Parathyroid adenoma (tissue), 2 donors: ENCODE results near the gene PPIG.

Experiments
- H2AFZ ChIP-seq: fragments of 300-600 bp; sonication (generic); one replicate; pipeline ENCODE4 v1.7.0; 2017; ENCODE audit warnings: antibody characterized with exemption, mild to moderate bottlenecking
- H3K27ac ChIP-seq: fragments of 300-600 bp; sonication (generic); one replicate; pipeline ENCODE4 v1.7.0; 2017
- H3K27me3 ChIP-seq: fragments of 300-600 bp; sonication (generic); one replicate; pipeline ENCODE4 v1.7.0; 2017; ENCODE audit warnings: low read length; ENCODE audit not compliant: control insufficient read depth, insufficient read depth
- H3K36me3 ChIP-seq: fragments of 300-600 bp; sonication (generic); one replicate; pipeline ENCODE4 v1.7.0; 2017; ENCODE audit warnings: low read length; ENCODE audit not compliant: control insufficient read depth, insufficient read depth
- H3K4me1 ChIP-seq: fragments of 300-600 bp; sonication (generic); one replicate; pipeline ENCODE4 v1.7.0; 2017; ENCODE audit warnings: control low read depth
- H3K4me2 ChIP-seq: fragments of 300-600 bp; sonication (generic); one replicate; pipeline ENCODE4 v1.7.0; 2017; ENCODE audit warnings: low read length
- H3K4me3 ChIP-seq: fragments of 300-600 bp; sonication (generic); one replicate; pipeline ENCODE4 v1.7.0; 2017; ENCODE audit warnings: low read depth, low read length
- H3K79me2 ChIP-seq: fragments of 300-600 bp; sonication (generic); one replicate; pipeline ENCODE4 v1.7.0; 2017; ENCODE audit warnings: control low read depth
- H3K9ac ChIP-seq: fragments of 300-600 bp; sonication (generic); one replicate; pipeline ENCODE4 v1.7.0; 2017; ENCODE audit warnings: mild to moderate bottlenecking
- H3K9me3 ChIP-seq: fragments of 300-600 bp; sonication (generic); one replicate; pipeline ENCODE4 v1.7.0; 2017; ENCODE audit warnings: low read length; ENCODE audit not compliant: control insufficient read depth
- TF ChIP-seq, protein P1 (sequence below): fragments of 300-600 bp; sonication (generic); IDR thresholded peaks from one replicate; pipeline ENCODE4 v1.7.0; 2017; ENCODE audit warnings: antibody characterized with exemption, mild to moderate bottlenecking
- donor health status: primary hyperparathyroidism.

PPIG gene

DNA sequence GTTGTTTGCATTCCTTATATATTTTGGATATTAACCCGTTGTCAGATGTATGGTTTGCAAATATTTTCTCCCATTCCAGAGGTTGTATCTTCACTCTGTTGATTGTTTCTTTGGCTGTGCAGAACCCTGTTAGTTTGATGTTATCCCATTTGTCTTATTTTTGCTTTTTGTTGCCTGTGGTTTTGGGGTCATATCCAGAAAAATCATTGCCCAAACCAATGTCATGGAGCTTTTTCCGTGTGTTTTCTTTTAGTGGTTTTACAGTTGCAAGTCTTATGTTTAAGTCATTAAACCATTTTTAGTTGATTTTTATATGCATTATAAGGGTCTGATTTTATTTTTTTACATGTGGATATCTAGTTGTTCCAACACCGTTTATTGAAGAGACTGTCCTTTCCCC lies 35.8 kb downstream of the PPIG start:
- Histone ChIP-seq H3K4me3 (no peak overlapping the region), H3K36me3 (no peaks in the 10 kb centered on the region), H2AFZ (no peak overlapping the region), H3K9ac (no peak overlapping the region), H3K79me2 (peaks cover 44% of the 10 kb centered on the region), H3K4me2 (no peak overlapping the region), H3K9me3 (no peaks in the 10 kb centered on the region), H3K27me3 (no peaks in the 10 kb centered on the region), H3K4me1 (no peaks in the 10 kb centered on the region), H3K27ac (no peak overlapping the region)
- TF ChIP-seq, protein P1, sequence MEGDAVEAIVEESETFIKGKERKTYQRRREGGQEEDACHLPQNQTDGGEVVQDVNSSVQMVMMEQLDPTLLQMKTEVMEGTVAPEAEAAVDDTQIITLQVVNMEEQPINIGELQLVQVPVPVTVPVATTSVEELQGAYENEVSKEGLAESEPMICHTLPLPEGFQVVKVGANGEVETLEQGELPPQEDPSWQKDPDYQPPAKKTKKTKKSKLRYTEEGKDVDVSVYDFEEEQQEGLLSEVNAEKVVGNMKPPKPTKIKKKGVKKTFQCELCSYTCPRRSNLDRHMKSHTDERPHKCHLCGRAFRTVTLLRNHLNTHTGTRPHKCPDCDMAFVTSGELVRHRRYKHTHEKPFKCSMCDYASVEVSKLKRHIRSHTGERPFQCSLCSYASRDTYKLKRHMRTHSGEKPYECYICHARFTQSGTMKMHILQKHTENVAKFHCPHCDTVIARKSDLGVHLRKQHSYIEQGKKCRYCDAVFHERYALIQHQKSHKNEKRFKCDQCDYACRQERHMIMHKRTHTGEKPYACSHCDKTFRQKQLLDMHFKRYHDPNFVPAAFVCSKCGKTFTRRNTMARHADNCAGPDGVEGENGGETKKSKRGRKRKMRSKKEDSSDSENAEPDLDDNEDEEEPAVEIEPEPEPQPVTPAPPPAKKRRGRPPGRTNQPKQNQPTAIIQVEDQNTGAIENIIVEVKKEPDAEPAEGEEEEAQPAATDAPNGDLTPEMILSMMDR = no peak

DNA sequence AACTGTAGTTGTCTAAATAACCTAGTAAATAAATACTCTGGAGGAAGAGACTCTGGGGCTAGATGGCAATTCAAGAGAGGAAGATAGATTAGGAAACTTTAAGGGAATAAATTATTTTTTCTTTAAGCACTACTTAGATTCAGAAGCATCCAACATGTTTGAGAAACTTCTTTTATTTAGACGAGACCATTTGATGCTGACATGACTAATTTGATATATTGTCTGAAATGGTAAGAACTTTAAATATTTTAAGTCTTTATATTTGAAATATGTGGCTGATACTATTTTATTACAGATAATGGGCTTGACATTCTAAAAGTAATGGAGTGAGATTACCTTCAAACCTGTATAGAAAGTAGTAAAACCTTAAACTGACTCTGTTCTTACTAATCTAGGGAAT lies 36.4 kb downstream of the PPIG start:
- Histone ChIP-seq H3K79me2 (peaks cover 44% of the 10 kb centered on the region), H3K4me3 (no peak overlapping the region), H3K9me3 (no peaks in the 10 kb centered on the region), H2AFZ (no peak overlapping the region), H3K4me2 (no peak overlapping the region), H3K4me1 (no peaks in the 10 kb centered on the region), H3K36me3 (no peaks in the 10 kb centered on the region), H3K27ac (no peak overlapping the region), H3K9ac (no peak overlapping the region), H3K27me3 (no peaks in the 10 kb centered on the region)
- TF ChIP-seq, protein P1 = no peak

DNA sequence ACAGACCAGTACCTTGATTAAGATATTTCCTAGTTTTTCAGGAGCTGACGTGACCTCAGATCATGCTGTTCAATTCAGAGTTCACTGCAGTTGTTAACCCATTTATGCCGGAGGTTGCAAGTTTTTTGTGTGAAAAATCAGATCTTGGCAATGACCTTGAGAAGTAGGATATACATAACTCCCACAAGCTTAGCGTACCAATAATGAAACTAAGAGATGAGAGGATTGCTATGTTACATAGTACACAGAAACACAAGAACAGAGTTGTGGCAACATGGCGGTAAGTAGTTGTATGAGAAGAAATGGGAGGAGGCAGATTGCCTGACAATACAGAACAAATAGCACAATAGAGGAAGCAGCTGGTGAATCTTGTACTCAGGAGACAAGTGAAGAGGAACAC lies 39.1 kb downstream of the PPIG start:
- H3K9me3 ChIP-seq = no peaks in the 10 kb centered on the region
- H3K4me3 ChIP-seq = no peak overlapping the region
- H3K79me2 ChIP-seq = peaks cover 31% of the 10 kb centered on the region
- H3K9ac ChIP-seq = no peak overlapping the region
- H3K4me1 ChIP-seq = no peaks in the 10 kb centered on the region
- no peaks in the 10 kb centered on the region for H3K27me3 ChIP-seq
- TF ChIP-seq, protein P1 = no peak
- H3K4me2 ChIP-seq = no peak overlapping the region
- H3K27ac ChIP-seq = no peak overlapping the region
- H3K36me3 ChIP-seq = no peaks in the 10 kb centered on the region
- no peak overlapping the region for H2AFZ ChIP-seq

DNA sequence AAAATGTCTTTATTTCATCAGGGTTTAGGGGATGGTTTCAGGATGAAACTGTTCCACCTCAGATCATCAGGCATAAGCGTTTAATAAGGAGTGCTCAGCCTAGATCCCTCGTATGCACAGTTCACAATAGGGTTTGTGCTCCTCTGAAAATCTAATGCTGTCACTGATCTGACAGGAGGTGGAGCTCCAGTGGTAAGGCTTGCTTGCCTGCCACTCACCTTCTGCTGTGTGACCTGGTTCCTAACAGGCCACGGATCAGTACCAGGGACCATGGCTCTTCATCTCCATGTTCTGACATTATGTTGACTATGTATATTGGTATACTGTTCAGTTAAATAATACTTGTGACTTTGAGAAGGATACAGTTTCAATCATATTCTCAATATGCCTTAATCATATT lies 41.6 kb downstream of the PPIG start:
- no peaks in the 10 kb centered on the region for H3K27me3 ChIP-seq
- no peak overlapping the region for H3K9ac ChIP-seq
- no peaks in the 10 kb centered on the region for H3K36me3 ChIP-seq
- no peaks in the 10 kb centered on the region for H3K9me3 ChIP-seq
- no peak overlapping the region for H3K4me2 ChIP-seq
- TF ChIP-seq, protein P1 = no peak
- no peak overlapping the region for H3K27ac ChIP-seq
- H3K4me1 ChIP-seq = no peaks in the 10 kb centered on the region
- H3K79me2 ChIP-seq = peaks cover 24% of the 10 kb centered on the region
- H3K4me3 ChIP-seq = no peak overlapping the region
- no peak overlapping the region for H2AFZ ChIP-seq

DNA sequence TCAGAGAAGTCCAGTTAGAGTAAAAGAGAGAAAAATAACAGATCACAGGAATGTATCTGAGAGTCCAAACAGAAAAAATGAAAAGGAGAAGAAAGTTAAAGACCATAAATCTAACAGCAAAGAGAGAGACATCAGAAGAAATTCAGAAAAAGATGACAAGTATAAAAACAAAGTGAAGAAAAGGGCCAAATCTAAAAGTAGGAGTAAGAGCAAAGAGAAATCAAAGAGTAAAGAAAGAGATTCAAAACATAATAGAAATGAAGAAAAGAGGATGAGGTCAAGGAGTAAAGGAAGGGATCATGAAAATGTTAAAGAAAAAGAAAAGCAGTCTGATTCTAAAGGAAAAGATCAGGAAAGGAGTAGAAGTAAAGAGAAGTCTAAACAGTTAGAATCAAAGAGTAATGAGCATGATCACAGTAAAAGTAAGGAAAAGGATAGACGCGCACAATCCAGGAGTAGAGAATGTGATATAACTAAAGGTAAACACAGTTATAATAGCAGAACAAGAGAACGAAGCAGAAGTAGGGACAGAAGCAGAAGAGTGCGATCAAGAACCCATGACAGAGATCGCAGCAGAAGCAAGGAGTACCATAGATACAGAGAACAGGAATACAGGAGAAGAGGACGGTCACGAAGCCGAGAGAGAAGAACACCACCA lies 52.4 kb downstream of the PPIG start:
- Histone ChIP-seq H3K79me2 (no peaks in the 10 kb centered on the region), H3K9me3 (no peaks in the 10 kb centered on the region), H3K4me3 (no peak overlapping the region), H2AFZ (no peak overlapping the region), H3K4me1 (no peaks in the 10 kb centered on the region), H3K4me2 (no peak overlapping the region), H3K36me3 (no peaks in the 10 kb centered on the region), H3K9ac (no peak overlapping the region), H3K27ac (no peak overlapping the region), H3K27me3 (no peaks in the 10 kb centered on the region)
- TF ChIP-seq, protein P1 = no peak
